Stomach (tissue), 4 donors: ENCODE measurements around the gene ENAH.
"Not testable (repeated sequence)": the region's sequence is repeated elsewhere in the genome, so short reads cannot be mapped to it uniquely, and the experiment has no call there.

Experiments
- POLR2A ChIP-seq, 4 donors: fragments of 450-650 bp; IDR thresholded peaks; one replicate each; pipeline ENCODE4 v1.6.1; 2016; ENCODE audit warnings: antibody characterized with exemption in 4 of 4, control low read depth in 2 of 4, mild to moderate bottlenecking in 1 of 4, moderate library complexity in 1 of 4
- TF ChIP-seq, protein P1 (sequence below), 7 experiments: fragments of 450-650 bp in 4 of 7; fragments of 200-600 bp in 3 of 7; sonication (generic) in 3 of 7; IDR thresholded peaks; one replicate each; pipeline ENCODE4 v1.5.1; 2016 to 2019; ENCODE audit warnings: antibody characterized with exemption in 7 of 7, control low read depth in 2 of 7, mild to moderate bottlenecking in 1 of 7

DNA sequence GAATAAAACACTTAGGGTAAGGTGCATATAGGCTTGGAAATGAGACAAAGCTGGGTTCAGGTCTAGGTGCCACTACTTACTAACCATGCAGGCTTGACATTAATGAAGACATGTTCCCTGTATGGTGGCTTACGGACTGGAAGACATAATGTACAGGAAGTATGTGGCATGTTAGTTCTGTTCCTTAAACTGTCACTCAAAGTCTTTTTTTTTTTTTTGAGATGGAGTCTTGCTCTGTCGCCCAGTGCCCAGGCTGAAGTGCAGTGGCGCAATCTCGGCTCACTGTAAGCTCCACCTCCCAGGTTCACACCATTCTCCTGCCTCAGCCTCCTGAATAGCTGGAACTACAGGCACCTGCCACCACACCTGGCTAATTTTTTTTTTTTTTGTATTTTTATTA, 20.1 kb downstream of the ENAH start:
- TF ChIP-seq, protein P1, sequence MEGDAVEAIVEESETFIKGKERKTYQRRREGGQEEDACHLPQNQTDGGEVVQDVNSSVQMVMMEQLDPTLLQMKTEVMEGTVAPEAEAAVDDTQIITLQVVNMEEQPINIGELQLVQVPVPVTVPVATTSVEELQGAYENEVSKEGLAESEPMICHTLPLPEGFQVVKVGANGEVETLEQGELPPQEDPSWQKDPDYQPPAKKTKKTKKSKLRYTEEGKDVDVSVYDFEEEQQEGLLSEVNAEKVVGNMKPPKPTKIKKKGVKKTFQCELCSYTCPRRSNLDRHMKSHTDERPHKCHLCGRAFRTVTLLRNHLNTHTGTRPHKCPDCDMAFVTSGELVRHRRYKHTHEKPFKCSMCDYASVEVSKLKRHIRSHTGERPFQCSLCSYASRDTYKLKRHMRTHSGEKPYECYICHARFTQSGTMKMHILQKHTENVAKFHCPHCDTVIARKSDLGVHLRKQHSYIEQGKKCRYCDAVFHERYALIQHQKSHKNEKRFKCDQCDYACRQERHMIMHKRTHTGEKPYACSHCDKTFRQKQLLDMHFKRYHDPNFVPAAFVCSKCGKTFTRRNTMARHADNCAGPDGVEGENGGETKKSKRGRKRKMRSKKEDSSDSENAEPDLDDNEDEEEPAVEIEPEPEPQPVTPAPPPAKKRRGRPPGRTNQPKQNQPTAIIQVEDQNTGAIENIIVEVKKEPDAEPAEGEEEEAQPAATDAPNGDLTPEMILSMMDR (IDR thresholded peaks at IDR 0.05) = not testable (repeated sequence)
- TF ChIP-seq POLR2A (IDR thresholded peaks at IDR 0.05) = not testable (repeated sequence)
